ENCODE results near the gene E4F1.

DNA sequence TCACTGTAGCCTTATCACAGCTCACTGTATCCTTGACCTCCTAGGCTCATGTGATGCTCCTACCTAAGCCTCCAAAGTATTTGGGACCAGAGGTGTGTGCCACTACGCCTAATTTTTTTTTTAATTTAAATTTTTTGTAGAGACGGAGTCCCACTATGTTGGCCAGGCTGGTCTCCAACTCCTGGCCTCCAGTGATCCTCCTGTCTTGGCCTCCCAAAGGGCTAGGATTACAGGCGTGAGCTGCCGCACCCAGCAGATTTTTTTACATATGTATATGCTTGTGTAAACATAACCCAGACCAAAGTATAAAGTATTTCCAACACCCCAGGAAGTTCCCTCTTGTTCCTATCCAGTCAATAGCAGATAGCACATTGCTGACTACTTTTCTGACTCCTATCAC is 7.1 kb upstream of the E4F1 start:
- no peak for TF ChIP-seq EZH2 (IDR thresholded peaks at IDR 0.05; ENCODE audit: borderline replicate concordance, low read depth, low read length, poor library complexity, severe bottlenecking)
- TF ChIP-seq, protein P1, sequence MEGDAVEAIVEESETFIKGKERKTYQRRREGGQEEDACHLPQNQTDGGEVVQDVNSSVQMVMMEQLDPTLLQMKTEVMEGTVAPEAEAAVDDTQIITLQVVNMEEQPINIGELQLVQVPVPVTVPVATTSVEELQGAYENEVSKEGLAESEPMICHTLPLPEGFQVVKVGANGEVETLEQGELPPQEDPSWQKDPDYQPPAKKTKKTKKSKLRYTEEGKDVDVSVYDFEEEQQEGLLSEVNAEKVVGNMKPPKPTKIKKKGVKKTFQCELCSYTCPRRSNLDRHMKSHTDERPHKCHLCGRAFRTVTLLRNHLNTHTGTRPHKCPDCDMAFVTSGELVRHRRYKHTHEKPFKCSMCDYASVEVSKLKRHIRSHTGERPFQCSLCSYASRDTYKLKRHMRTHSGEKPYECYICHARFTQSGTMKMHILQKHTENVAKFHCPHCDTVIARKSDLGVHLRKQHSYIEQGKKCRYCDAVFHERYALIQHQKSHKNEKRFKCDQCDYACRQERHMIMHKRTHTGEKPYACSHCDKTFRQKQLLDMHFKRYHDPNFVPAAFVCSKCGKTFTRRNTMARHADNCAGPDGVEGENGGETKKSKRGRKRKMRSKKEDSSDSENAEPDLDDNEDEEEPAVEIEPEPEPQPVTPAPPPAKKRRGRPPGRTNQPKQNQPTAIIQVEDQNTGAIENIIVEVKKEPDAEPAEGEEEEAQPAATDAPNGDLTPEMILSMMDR (conservative IDR thresholded peaks at IDR 0.05; ENCODE audit: low read depth, low read length), result no peak
